ENCODE measurements around the gene YWHAQ.
"Not testable (repeated sequence)": the region's sequence is repeated elsewhere in the genome, so short reads cannot be mapped to it uniquely, and the experiment has no call there.

Gene YWHAQ

GRCh38 chr2:9631878-9632700 is 1.3 kb upstream of the YWHAQ start:
- TF ChIP-seq ZFX (IDR thresholded peaks at IDR 0.05) = no peak
- TF ChIP-seq, protein P1, sequence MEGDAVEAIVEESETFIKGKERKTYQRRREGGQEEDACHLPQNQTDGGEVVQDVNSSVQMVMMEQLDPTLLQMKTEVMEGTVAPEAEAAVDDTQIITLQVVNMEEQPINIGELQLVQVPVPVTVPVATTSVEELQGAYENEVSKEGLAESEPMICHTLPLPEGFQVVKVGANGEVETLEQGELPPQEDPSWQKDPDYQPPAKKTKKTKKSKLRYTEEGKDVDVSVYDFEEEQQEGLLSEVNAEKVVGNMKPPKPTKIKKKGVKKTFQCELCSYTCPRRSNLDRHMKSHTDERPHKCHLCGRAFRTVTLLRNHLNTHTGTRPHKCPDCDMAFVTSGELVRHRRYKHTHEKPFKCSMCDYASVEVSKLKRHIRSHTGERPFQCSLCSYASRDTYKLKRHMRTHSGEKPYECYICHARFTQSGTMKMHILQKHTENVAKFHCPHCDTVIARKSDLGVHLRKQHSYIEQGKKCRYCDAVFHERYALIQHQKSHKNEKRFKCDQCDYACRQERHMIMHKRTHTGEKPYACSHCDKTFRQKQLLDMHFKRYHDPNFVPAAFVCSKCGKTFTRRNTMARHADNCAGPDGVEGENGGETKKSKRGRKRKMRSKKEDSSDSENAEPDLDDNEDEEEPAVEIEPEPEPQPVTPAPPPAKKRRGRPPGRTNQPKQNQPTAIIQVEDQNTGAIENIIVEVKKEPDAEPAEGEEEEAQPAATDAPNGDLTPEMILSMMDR (conservative IDR thresholded peaks at IDR 0.05) = no peak
- H3K27ac ChIP-seq = no peak overlapping the region

DNA sequence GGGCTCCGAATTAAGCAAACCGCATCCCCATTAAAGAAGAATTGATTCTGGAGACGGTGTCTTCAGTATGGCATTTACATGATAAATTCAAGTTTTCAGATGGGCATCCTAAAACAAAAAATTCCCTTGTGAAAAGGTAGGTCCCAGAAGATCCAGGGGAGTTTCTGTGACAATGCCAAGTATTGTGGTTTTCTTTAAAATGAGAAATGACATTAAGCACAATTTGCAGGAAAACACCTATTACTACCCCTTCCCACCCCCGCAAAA is 689 bp upstream of the YWHAQ start:
- no peak for TF ChIP-seq ZFX (IDR thresholded peaks at IDR 0.05)
- TF ChIP-seq, protein P1 (conservative IDR thresholded peaks at IDR 0.05) = no peak
- H3K27ac ChIP-seq = peak overlapping the region; percentile 92

DNA sequence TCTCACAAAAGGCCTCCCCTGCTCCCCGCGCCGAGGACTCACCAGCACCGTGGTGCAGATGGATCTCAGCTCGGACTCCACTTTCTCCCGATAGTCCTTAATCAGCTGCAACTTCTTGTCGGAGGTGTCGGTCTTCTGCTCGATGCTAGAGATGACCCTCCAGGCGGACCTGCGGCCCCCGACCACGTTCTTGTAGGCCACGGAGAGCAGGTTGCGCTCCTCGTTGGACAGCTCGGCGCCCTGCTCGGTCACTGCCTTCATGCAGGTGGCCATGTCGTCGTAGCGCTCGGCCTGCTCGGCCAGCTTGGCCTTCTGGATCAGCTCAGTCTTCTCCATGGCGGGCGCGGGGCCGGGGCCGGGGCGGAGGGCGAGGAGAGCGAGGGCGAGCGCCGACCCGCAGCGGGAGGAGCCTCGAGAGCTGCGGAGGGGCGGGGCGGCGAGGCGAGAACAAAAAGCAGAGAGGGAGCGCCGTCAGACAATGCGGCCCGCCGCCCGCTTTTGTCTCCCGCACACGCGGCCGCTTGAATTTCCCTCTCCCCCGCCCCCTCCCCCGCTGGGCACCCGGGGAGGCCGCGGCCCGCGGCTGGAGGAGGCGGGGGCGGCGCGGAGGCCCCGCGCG is 571 bp downstream of the YWHAQ start:
- H3K27ac ChIP-seq = peak overlapping the region; percentile 92
- TF ChIP-seq, protein P1 (conservative IDR thresholded peaks at IDR 0.05) = no peak
- peak; percentile 76 for TF ChIP-seq ZFX (IDR thresholded peaks at IDR 0.05)

DNA sequence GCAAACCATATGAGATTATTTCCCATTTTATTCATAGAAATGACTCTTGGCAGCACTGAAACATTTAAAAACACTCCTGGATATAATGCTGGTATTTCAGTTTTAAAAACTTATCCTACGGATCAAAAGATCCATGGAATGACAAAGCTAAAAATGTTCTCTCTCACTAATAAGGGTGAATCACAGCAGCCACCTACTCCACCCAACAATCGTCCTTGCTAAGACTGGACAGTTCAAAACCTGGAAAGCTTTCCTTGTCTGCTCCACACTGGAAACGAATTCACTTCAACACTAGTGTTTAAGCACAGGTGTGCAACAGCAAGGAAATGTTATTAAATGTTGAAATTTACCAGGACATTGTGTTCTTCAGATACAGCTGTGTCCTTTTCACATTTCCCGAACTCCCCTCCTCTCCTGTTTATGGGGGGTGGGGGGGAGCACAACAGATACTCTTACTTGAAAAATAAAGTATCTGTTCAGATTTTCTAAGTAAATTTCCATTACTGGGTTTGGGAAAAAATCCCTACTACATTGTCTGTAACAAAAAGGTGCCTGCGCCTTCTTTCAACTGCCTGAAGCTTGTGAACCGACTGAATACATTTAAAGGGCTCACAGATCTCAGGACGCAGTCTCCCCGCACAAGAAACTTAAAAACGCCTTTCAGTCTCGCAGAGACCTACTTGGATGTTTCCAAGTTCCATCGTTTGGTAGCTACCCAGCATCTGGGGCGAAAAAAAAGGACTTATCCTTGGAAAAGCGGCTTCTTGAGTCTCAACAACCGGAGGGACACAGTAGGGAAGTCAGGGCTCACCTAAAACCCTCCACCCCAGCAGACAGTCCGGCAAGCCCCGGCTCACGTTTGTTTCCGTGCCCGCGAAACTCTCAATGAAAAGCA is 1.3 kb downstream of the YWHAQ start:
- TF ChIP-seq, protein P1 (conservative IDR thresholded peaks at IDR 0.05) = no peak
- TF ChIP-seq ZFX (IDR thresholded peaks at IDR 0.05) = no peak
- H3K27ac ChIP-seq = peak overlapping the region; percentile 92

- no peak overlapping the region for H3K27ac ChIP-seq
- TF ChIP-seq, protein P1 (conservative IDR thresholded peaks at IDR 0.05) = no peak
- TF ChIP-seq ZFX (IDR thresholded peaks at IDR 0.05) = no peak
Measured at GRCh38 chr2:9627310-9627709, 3.5 kb downstream of the YWHAQ start.

DNA sequence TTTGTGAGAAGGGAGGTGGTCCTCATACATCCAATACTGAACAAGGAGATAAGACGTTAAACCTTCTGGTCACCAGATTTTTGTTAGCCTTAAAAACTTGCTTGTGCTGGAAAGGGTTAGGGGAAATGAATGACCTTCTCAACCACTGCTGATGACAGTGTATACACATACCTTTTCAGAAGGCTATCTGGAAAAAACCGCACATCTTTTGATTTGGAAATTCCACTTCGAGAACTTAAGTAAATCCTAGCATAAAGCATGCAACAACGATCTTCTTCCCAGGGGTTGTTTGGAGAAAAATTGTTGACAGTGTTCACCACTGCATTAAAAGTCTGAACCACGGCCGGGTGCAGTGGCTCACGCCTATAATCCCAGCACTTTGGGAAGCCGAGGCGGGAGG is 7.6 kb downstream of the YWHAQ start:
- H3K27ac ChIP-seq = no peak overlapping the region
- TF ChIP-seq ZFX (IDR thresholded peaks at IDR 0.05) = no peak
- TF ChIP-seq, protein P1 (conservative IDR thresholded peaks at IDR 0.05) = no peak

DNA sequence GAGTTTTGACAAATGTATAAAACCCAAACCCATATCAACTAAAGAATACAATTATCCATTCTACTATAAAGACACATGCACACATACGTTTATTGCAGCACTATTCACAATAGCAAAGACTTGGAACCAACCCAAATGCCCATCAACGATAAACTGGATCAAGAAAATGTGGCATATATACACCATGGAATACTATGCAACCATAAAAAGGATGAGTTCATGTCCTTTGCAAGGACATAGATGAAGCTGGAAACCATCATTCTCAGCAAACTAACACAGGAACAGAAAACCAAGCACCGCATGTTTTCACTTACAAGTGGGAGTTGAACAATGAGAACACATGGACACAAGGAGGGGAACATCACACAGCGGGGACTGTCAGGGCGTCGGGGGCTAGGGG is 9.1 kb downstream of the YWHAQ start:
- H3K27ac ChIP-seq = not testable (repeated sequence)

Data from C4-2B (cell line).